Lower leg skin (tissue), 3 donors: ENCODE data around the gene TSC22D3.

Source experiments
- CTCF ChIP-seq, 3 donors: fragments of 450-650 bp; IDR thresholded peaks; one replicate each; pipeline ENCODE4 v1.5.1; 2016; ENCODE audit warnings: antibody characterized with exemption in 3 of 3, mild to moderate bottlenecking in 3 of 3, moderate library complexity in 2 of 3
- POLR2A ChIP-seq, 2 donors: fragments of 450-650 bp; IDR thresholded peaks; one replicate each; pipeline ENCODE4 v1.6.1; 2016 to 2017; ENCODE audit warnings: antibody characterized with exemption in 2 of 2, mild to moderate bottlenecking in 1 of 2, moderate library complexity in 1 of 2

GRCh38 chrX:107733686-107734085 is 41.9 kb downstream of the TSC22D3 start:
- TF ChIP-seq CTCF (IDR thresholded peaks at IDR 0.05) (no peak), POLR2A (IDR thresholded peaks at IDR 0.05) (no peak)
